CD4-positive, alpha-beta T cell (primary cell): ENCODE measurements around the gene PCDHA5. TPM values are rescaled to one million over a fixed set of nuclear protein-coding genes. Genes with fewer than 3 reads are reported as not detected.

ENCODE experiments used
- ATAC-seq: fragments of 200-7000 bp; cut with Tn5 transposase; one replicate; pipeline ENCODE4 v1.10.0; 2022; ENCODE audit warnings: mild to moderate bottlenecking; ENCODE audit not compliant: poor library complexity
- CTCF ChIA-PET: fragments of 350-600 bp; sonication (Branson Sonifier 250); formaldehyde crosslinking; loops from one replicate; lab custom pipeline; 2021; ENCODE audit warnings: antibody characterized with exemption, inconsistent platforms; lab: Charles Lee
- POLR2A ChIA-PET: fragments of 350-600 bp; sonication (Branson Sonifier 250); formaldehyde crosslinking; loops from one replicate; lab custom pipeline; 2021; ENCODE audit warnings: antibody characterized with exemption, inconsistent platforms; lab: Charles Lee
- DNase-seq, 14 experiments: peaks; one replicate each; pipeline ENCODE4 v3.0.0-alpha.2; 2013 to 2020; ENCODE audit warnings: mixed read lengths in 2 of 14
- H3K27ac ChIP-seq, 2 donors: one replicate each; pipeline versions ENCODE4 v1.5.1 to v1.7.0; 2013; ENCODE audit warnings: low read length in 2 of 2, low read depth in 1 of 2, mild to moderate bottlenecking in 1 of 2
- H3K27me3 ChIP-seq, 2 experiments: 1 replicate in 1 of 2; 2 replicates in 1 of 2; pipeline versions ENCODE4 v1.6.1 to v1.7.0; 2013; ENCODE audit warnings: low read length in 2 of 2, control low read depth in 1 of 2, mild to moderate bottlenecking in 1 of 2, moderate library complexity in 1 of 2; ENCODE audit not compliant: insufficient read depth in 2 of 2, control insufficient read depth in 1 of 2
- H3K36me3 ChIP-seq: one replicate; pipeline ENCODE4 v1.6.1; 2013; ENCODE audit warnings: low read length, control low read depth; ENCODE audit not compliant: insufficient read depth
- H3K4me1 ChIP-seq: one replicate; pipeline ENCODE4 v1.6.1; 2013; ENCODE audit warnings: low read length, control low read depth; ENCODE audit not compliant: insufficient read depth
- H3K4me3 ChIP-seq: one replicate; pipeline ENCODE4 v1.5.1; 2013; ENCODE audit warnings: mild to moderate bottlenecking, low read length, moderate library complexity
- H3K9me3 ChIP-seq, 2 experiments: 1 replicate in 1 of 2; 2 replicates in 1 of 2; pipeline versions ENCODE4 v1.6.1 to v1.7.0; 2013; ENCODE audit warnings: low read length in 2 of 2, mild to moderate bottlenecking in 2 of 2, control low read depth in 1 of 2, moderate library complexity in 1 of 2; ENCODE audit not compliant: control insufficient read depth in 1 of 2, insufficient read depth in 1 of 2
- H3K27ac Mint-ChIP-seq: one replicate; pipeline ENCODE4 v1.8.0; 2020; ENCODE audit warnings: mixed read lengths
- H3K27me3 Mint-ChIP-seq: one replicate; pipeline ENCODE4 v1.8.0; 2021; ENCODE audit warnings: mixed read lengths
- H3K36me3 Mint-ChIP-seq: one replicate; pipeline ENCODE4 v1.8.0; 2021; ENCODE audit warnings: low read depth, mixed read lengths
- H3K4me1 Mint-ChIP-seq: one replicate; pipeline ENCODE4 v1.8.0; 2021; ENCODE audit warnings: low read depth, mixed read lengths
- H3K4me3 Mint-ChIP-seq: one replicate; pipeline ENCODE4 v1.8.0; 2020; ENCODE audit warnings: mild to moderate bottlenecking, mixed read lengths
- H3K9me3 Mint-ChIP-seq: one replicate; pipeline ENCODE4 v1.8.0; 2020; ENCODE audit warnings: mixed read lengths
- CTCF ChIP-seq: fragments of 200-600 bp; IDR thresholded peaks from one replicate; pipeline ENCODE4 v1.8.0; 2022; ENCODE audit warnings: antibody characterized with exemption, mild to moderate bottlenecking
- intact Hi-C, 2 experiments: fragments of 100-400 bp; cut with DNase I in 1 of 2; cut with micrococcal nuclease in 1 of 2; formaldehyde crosslinking; loops; one replicate each; pipeline versions ENCODE4 v1.15.1 to v1.9.0; 2023 to 2025; cut with DNase I, micrococcal nuclease
- total RNA-seq, 174 experiments: library from RNA in 2 of 174; stranded (reverse) in 2 of 174; gene quantifications; one replicate each; pipeline ENCODE4 v1.2.3 and lab custom pipeline; 2021 to 2026

PCDHA5 gene
- total RNA-seq, 2 experiments from 2014 or later = not detected

- no peak for DNase-seq
- intact Hi-C loops = no loop called here
- Mint-ChIP-seq H3K27ac (no peak overlapping the region), H3K27me3 (peaks cover 57% of the 10 kb centered on the region), H3K4me1 (no peaks in the 10 kb centered on the region), H3K9me3 (peaks cover 10% of the 10 kb centered on the region), H3K4me3 (no peak overlapping the region), H3K36me3 (no peaks in the 10 kb centered on the region)
- ChIA-PET CTCF (no interaction called here), POLR2A (no interaction called here)
- H3K27me3 ChIP-seq = peaks cover 18 to 28% of the 10 kb centered on the region in 2 experiments
- no peaks in the 10 kb centered on the region for H3K4me1 ChIP-seq
- H3K27ac ChIP-seq = no peak overlapping the region
- no peak for TF ChIP-seq CTCF
- no peak overlapping the region for H3K4me3 ChIP-seq
- peaks cover 17 to 25% of the 10 kb centered on the region in 2 experiments for H3K9me3 ChIP-seq
- ATAC-seq = no peak
- H3K36me3 ChIP-seq = no peaks in the 10 kb centered on the region
Observed at GRCh38 chr5:140870221-140871201, 49.1 kb downstream of the PCDHA5 start.

Other genes with a start within 250 kb of the PCDHA5 start
- 1 to 10 TPM; 1.7 to 2.1 TPM for gene CD14, start 188.4 kb upstream of the PCDHA5 start, total RNA-seq
- gene TMCO6, start 182.2 kb upstream of the PCDHA5 start, total RNA-seq = 10 to 100 TPM; 20.9 to 21.1 TPM
- gene NDUFA2, start 174.0 kb upstream of the PCDHA5 start, total RNA-seq = 10 to 100 TPM; 45.5 to 52.4 TPM
- 100 to 1,000 TPM; 194 to 207 TPM for gene IK, start 173.8 kb upstream of the PCDHA5 start, total RNA-seq
- gene WDR55, start 156.7 kb upstream of the PCDHA5 start, total RNA-seq = 10 to 100 TPM; 40.1 to 42.9 TPM
- gene DND1, start 148.0 kb upstream of the PCDHA5 start, total RNA-seq = 1 to 10 TPM; 1.9 to 2.1 TPM
- gene HARS1, start 130.2 kb upstream of the PCDHA5 start, total RNA-seq = 10 to 100 TPM; 53.5 to 54.1 TPM
- gene HARS2, start 130.2 kb upstream of the PCDHA5 start, total RNA-seq = 10 to 100 TPM; 38.1 to 38.3 TPM
- gene ZMAT2, start 121.2 kb upstream of the PCDHA5 start, total RNA-seq = 10 to 100 TPM; 29.0 to 32.3 TPM
- gene PCDHA1, start 35.5 kb upstream of the PCDHA5 start, total RNA-seq = not detected
- gene PCDHA2, start 26.8 kb upstream of the PCDHA5 start, total RNA-seq = not detected
- gene PCDHA3, start 20.6 kb upstream of the PCDHA5 start, total RNA-seq = not detected
- not detected for gene PCDHA4, start 14.5 kb upstream of the PCDHA5 start, total RNA-seq
- gene PCDHA6, start 6.3 kb downstream of the PCDHA5 start, total RNA-seq = not detected
- gene PCDHA7, start 12.7 kb downstream of the PCDHA5 start, total RNA-seq = not detected
- gene PCDHA8, start 19.6 kb downstream of the PCDHA5 start, total RNA-seq = not detected
- gene PCDHA9, start 26.8 kb downstream of the PCDHA5 start, total RNA-seq = not detected
- gene PCDHA10, start 34.3 kb downstream of the PCDHA5 start, total RNA-seq = not detected
- gene PCDHA11, start 47.3 kb downstream of the PCDHA5 start, total RNA-seq = not detected
- not detected for gene PCDHA12, start 53.7 kb downstream of the PCDHA5 start, total RNA-seq
- gene PCDHA13, start 60.5 kb downstream of the PCDHA5 start, total RNA-seq = not detected
- not detected for gene PCDHAC1, start 104.7 kb downstream of the PCDHA5 start, total RNA-seq
- not detected for gene PCDHAC2, start 144.9 kb downstream of the PCDHA5 start, total RNA-seq
- gene PCDHB1, start 229.8 kb downstream of the PCDHA5 start, total RNA-seq = not detected